Naive thymus-derived CD4-positive, alpha-beta T cell (primary cell): Measurements from ENCODE around the gene ASAP3. TPM values are rescaled to one million over a fixed set of nuclear protein-coding genes. Genes with fewer than 3 reads are reported as not detected.

Experiments
- ATAC-seq: fragments of 150-1000 bp; cut with Tn5 transposase; 2 replicates; pipeline ENCODE4 v1.10.0; 2021; ENCODE audit warnings: mild to moderate bottlenecking, moderate library complexity
- CTCF ChIA-PET: fragments of 350-600 bp; sonication (Branson Sonifier 250); formaldehyde crosslinking; loops from one replicate; lab custom pipeline; 2021; ENCODE audit warnings: antibody characterized with exemption; lab: Charles Lee
- POLR2A ChIA-PET: fragments of 350-600 bp; sonication (Branson Sonifier 250); formaldehyde crosslinking; loops from one replicate; lab custom pipeline; 2021; ENCODE audit warnings: antibody characterized with exemption, inconsistent platforms; lab: Charles Lee
- DNase-seq, 9 donors: peaks; one replicate each; pipeline versions ENCODE4 v3.0.0 to v3.0.0-alpha.2; 2020 to 2022; ENCODE audit warnings: mixed read lengths in 1 of 9
- H3K27ac ChIP-seq: one replicate; pipeline ENCODE4 v1.7.0; 2013; ENCODE audit warnings: mild to moderate bottlenecking, low read depth, low read length, moderate library complexity
- H3K27me3 ChIP-seq, 2 donors: one replicate each; pipeline ENCODE4 v1.7.0; 2013; ENCODE audit warnings: low read length in 2 of 2, mild to moderate bottlenecking in 2 of 2, moderate library complexity in 2 of 2; ENCODE audit not compliant: control insufficient read depth in 2 of 2, insufficient read depth in 2 of 2
- H3K36me3 ChIP-seq, 3 experiments: 1 replicate in 2 of 3; 2 replicates in 1 of 3; pipeline ENCODE4 v1.7.0; 2013; ENCODE audit warnings: low read length in 3 of 3, mild to moderate bottlenecking in 3 of 3, moderate library complexity in 1 of 3; ENCODE audit not compliant: insufficient read depth in 3 of 3, control insufficient read depth in 2 of 3
- H3K4me1 ChIP-seq, 2 donors: one replicate each; pipeline ENCODE4 v1.7.0; 2013; ENCODE audit warnings: low read length in 2 of 2, mild to moderate bottlenecking in 2 of 2, moderate library complexity in 1 of 2; ENCODE audit not compliant: control insufficient read depth in 2 of 2, insufficient read depth in 2 of 2
- H3K4me3 ChIP-seq: 2 replicates; pipeline ENCODE4 v1.7.0; 2013; ENCODE audit warnings: mild to moderate bottlenecking, low read length
- H3K9me3 ChIP-seq, 3 experiments: 1 replicate in 2 of 3; 2 replicates in 1 of 3; pipeline ENCODE4 v1.7.0; 2013; ENCODE audit warnings: low read length in 3 of 3; ENCODE audit not compliant: control insufficient read depth in 2 of 3
- H3K27ac Mint-ChIP-seq, 9 donors: one replicate each; pipeline ENCODE4 v1.8.0; 2020 to 2022; ENCODE audit warnings: mixed read lengths in 9 of 9, mild to moderate bottlenecking in 8 of 9, moderate library complexity in 5 of 9, inconsistent platforms in 2 of 9
- H3K27me3 Mint-ChIP-seq, 5 donors: one replicate each; pipeline ENCODE4 v1.8.0; 2021 to 2022; ENCODE audit warnings: mixed read lengths in 5 of 5, mild to moderate bottlenecking in 1 of 5
- H3K36me3 Mint-ChIP-seq, 5 donors: one replicate each; pipeline ENCODE4 v1.8.0; 2020 to 2022; ENCODE audit warnings: mixed read lengths in 5 of 5, mild to moderate bottlenecking in 3 of 5, inconsistent platforms in 1 of 5
- H3K4me1 Mint-ChIP-seq, 7 donors: one replicate each; pipeline ENCODE4 v1.8.0; 2020 to 2022; ENCODE audit warnings: mixed read lengths in 7 of 7, mild to moderate bottlenecking in 3 of 7, inconsistent platforms in 1 of 7
- H3K4me3 Mint-ChIP-seq, 10 donors: one replicate each; pipeline ENCODE4 v1.8.0; 2020 to 2022; ENCODE audit warnings: mild to moderate bottlenecking in 10 of 10, mixed read lengths in 10 of 10, moderate library complexity in 6 of 10, inconsistent platforms in 2 of 10
- H3K9me3 Mint-ChIP-seq, 11 donors: one replicate each; pipeline ENCODE4 v1.8.0; 2020 to 2022; ENCODE audit warnings: mixed read lengths in 11 of 11, mild to moderate bottlenecking in 4 of 11, inconsistent platforms in 1 of 11, moderate library complexity in 1 of 11
- intact Hi-C, 2 donors: fragments of 100-400 bp; cut with micrococcal nuclease; formaldehyde crosslinking; loops; one replicate each; pipeline ENCODE4 v1.15.1; 2023
- polyA plus RNA-seq, 2 donors: library from polyadenylated mRNA; unstranded; fragments of 300-500 nt; fragmentation: Illumina TruSeq; gene quantifications; one replicate each; pipeline ENCODE4 v1.2.3, GENCODE V29; 2021
- total RNA-seq, 6 experiments: library from RNA in 5 of 6; stranded (reverse) in 5 of 6; gene quantifications; 1 replicate in 5 of 6; 2 replicates in 1 of 6; pipeline ENCODE4 v1.2.3 and lab custom pipeline; 2021 to 2026

Gene ASAP3
- total and polyA plus RNA-seq, 7 experiments from 2014 or later: 0.12 to 8.8 (median 1.5) TPM

- Histone ChIP-seq H3K4me3 (no peak overlapping the region), H3K9me3 (no peaks in the 10 kb centered on the region), H3K27ac (no peak overlapping the region), H3K27me3 (no peaks in the 10 kb centered on the region), H3K4me1 (no peaks in the 10 kb centered on the region), H3K36me3 (peaks cover 0 to 45% (median 0%) of the 10 kb centered on the region in 3 experiments)
- ChIA-PET CTCF (no interaction called here), POLR2A (no interaction called here)
- peak overlapping the region in 2 of 9 donors; percentile 2 to 32 for H3K27ac Mint-ChIP-seq
- H3K4me3 Mint-ChIP-seq: no peak overlapping the region
- ATAC-seq (no peak), DNase-seq (no peak)
- peaks cover 0 to 5% (median 0%) of the 10 kb centered on the region in 7 donors for H3K4me1 Mint-ChIP-seq
- H3K27me3 Mint-ChIP-seq: no peaks in the 10 kb centered on the region
- H3K9me3 Mint-ChIP-seq: no peaks in the 10 kb centered on the region
- intact Hi-C loops: no loop called here
- peaks cover 5 to 45% (median 12%) of the 10 kb centered on the region in 5 donors for H3K36me3 Mint-ChIP-seq
These were observed 88.1 kb downstream of the ASAP3 start for GRCh38 chr1:23395849-23396248.

DNA sequence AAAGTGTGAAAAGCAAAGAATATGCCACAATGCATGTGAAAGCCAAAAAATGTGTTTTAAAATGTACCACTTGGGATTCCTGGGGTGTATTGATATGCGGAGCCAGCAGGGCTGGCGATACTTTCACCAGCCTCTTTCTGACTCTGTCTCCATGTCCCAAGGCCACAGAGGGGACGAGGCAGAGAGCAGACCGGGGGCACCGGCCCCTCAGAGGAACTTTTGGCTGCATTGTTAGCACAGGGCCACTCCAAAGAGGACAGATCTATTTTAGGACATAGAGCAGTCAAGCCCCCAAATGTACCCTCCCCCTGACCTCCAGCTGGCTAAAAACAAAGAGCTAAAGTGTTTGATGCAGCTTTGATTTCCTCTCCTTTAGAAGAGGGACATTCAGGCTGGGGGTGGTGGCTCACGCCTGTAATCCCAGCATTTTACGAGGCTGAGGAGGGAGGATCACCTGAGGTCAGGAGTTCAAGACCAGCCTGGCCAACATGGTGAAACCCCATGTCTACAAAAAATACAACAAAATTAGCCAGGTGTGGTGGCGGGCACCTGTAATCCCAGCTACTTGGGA lies 88.7 kb downstream of the ASAP3 start:
- H3K9me3 ChIP-seq: no peaks in the 10 kb centered on the region
- no peaks in the 10 kb centered on the region for H3K4me1 ChIP-seq
- Mint-ChIP-seq H3K27me3 (no peaks in the 10 kb centered on the region), H3K4me1 (peaks cover 0 to 5% (median 0%) of the 10 kb centered on the region in 7 donors), H3K4me3 (no peak overlapping the region), H3K36me3 (peaks cover 5 to 45% (median 12%) of the 10 kb centered on the region in 5 donors), H3K9me3 (no peaks in the 10 kb centered on the region), H3K27ac (no peak overlapping the region)
- intact Hi-C loops: no loop called here
- H3K36me3 ChIP-seq: peaks cover 0 to 40% (median 0%) of the 10 kb centered on the region in 3 experiments
- ChIA-PET POLR2A (no interaction called here), CTCF (interaction anchor here (2.2 kb wide), 1 partner anchor 7 kb away, joined by 6 read pairs; no protein-coding TSS in a partner anchor)
- H3K27me3 ChIP-seq: no peaks in the 10 kb centered on the region
- DNase-seq: no peak
- no peak for ATAC-seq
- no peak overlapping the region for H3K27ac ChIP-seq
- no peak overlapping the region for H3K4me3 ChIP-seq

- intact Hi-C loops: no loop called here
- POLR2A ChIA-PET: no interaction called here
These were observed 89.3 kb downstream of the ASAP3 start for GRCh38 chr1:23394684-23395083.

GRCh38 chr1:23394181-23394580 lies 89.8 kb downstream of the ASAP3 start:
- DNase-seq (no peak), ATAC-seq (no peak)
- H3K4me1 ChIP-seq: no peaks in the 10 kb centered on the region
- ChIA-PET CTCF (interaction anchor here (0.8 to 2.2 kb wide), 2 partner anchors 8 to 16 kb away, joined by 4 to 6 read pairs; no protein-coding TSS in a partner anchor), POLR2A (no interaction called here)
- H3K27me3 Mint-ChIP-seq: no peaks in the 10 kb centered on the region
- intact Hi-C loops: no loop called here
- H3K9me3 Mint-ChIP-seq: no peaks in the 10 kb centered on the region
- peaks cover 0 to 40% (median 0%) of the 10 kb centered on the region in 3 experiments for H3K36me3 ChIP-seq
- peaks cover 0 to 5% (median 0%) of the 10 kb centered on the region in 7 donors for H3K4me1 Mint-ChIP-seq
- H3K9me3 ChIP-seq: no peaks in the 10 kb centered on the region
- no peak overlapping the region for H3K27ac ChIP-seq
- H3K4me3 ChIP-seq: no peak overlapping the region
- H3K27ac Mint-ChIP-seq: no peak overlapping the region
- H3K4me3 Mint-ChIP-seq: no peak overlapping the region
- H3K27me3 ChIP-seq: no peaks in the 10 kb centered on the region
- H3K36me3 Mint-ChIP-seq: peaks cover 2 to 39% (median 12%) of the 10 kb centered on the region in 5 donors

More at GRCh38 chr1:23394684-23395083, 89.3 kb downstream of the ASAP3 start:
- H3K4me1 ChIP-seq: no peaks in the 10 kb centered on the region
- H3K27ac Mint-ChIP-seq: no peak overlapping the region
- peaks cover 0 to 5% (median 0%) of the 10 kb centered on the region in 7 donors for H3K4me1 Mint-ChIP-seq
- DNase-seq: no peak
- H3K9me3 Mint-ChIP-seq: no peaks in the 10 kb centered on the region
- no peak overlapping the region for H3K27ac ChIP-seq
- H3K9me3 ChIP-seq: no peaks in the 10 kb centered on the region
- H3K36me3 Mint-ChIP-seq: peaks cover 3 to 40% (median 12%) of the 10 kb centered on the region in 5 donors
- no peaks in the 10 kb centered on the region for H3K27me3 Mint-ChIP-seq
- no peaks in the 10 kb centered on the region for H3K27me3 ChIP-seq
- no peak overlapping the region for H3K4me3 ChIP-seq
- ATAC-seq: no peak
- H3K4me3 Mint-ChIP-seq: no peak overlapping the region
- H3K36me3 ChIP-seq: peaks cover 0 to 40% (median 0%) of the 10 kb centered on the region in 3 experiments
- CTCF ChIA-PET: interaction anchor here (0.8 to 2.2 kb wide), 2 partner anchors 8 to 16 kb away, joined by 4 to 6 read pairs; no protein-coding TSS in a partner anchor

GRCh38 chr1:23393706-23394105 lies 90.3 kb downstream of the ASAP3 start:
- DNase-seq (no peak), ATAC-seq (no peak)
- ChIA-PET POLR2A (no interaction called here), CTCF (interaction anchor here (0.8 to 2.2 kb wide), 2 partner anchors 9 to 17 kb away, joined by 4 to 6 read pairs; no protein-coding TSS in a partner anchor)
- Mint-ChIP-seq H3K4me3 (no peak overlapping the region), H3K4me1 (peaks cover 0 to 5% (median 0%) of the 10 kb centered on the region in 7 donors), H3K27ac (no peak overlapping the region), H3K27me3 (no peaks in the 10 kb centered on the region), H3K36me3 (peaks cover 2 to 39% (median 12%) of the 10 kb centered on the region in 5 donors), H3K9me3 (no peaks in the 10 kb centered on the region)
- Histone ChIP-seq H3K27ac (no peak overlapping the region), H3K9me3 (no peaks in the 10 kb centered on the region), H3K36me3 (peaks cover 0 to 40% (median 0%) of the 10 kb centered on the region in 3 experiments), H3K4me3 (no peak overlapping the region), H3K4me1 (no peaks in the 10 kb centered on the region), H3K27me3 (no peaks in the 10 kb centered on the region)
- intact Hi-C loops: no loop called here

- Histone ChIP-seq H3K27ac (no peak overlapping the region), H3K4me3 (no peak overlapping the region), H3K36me3 (peaks cover 0 to 38% (median 0%) of the 10 kb centered on the region in 3 experiments), H3K4me1 (no peaks in the 10 kb centered on the region), H3K9me3 (no peaks in the 10 kb centered on the region), H3K27me3 (no peaks in the 10 kb centered on the region)
- ChIA-PET CTCF (no interaction called here), POLR2A (no interaction called here)
- no peak for DNase-seq
- no peak for ATAC-seq
- Mint-ChIP-seq H3K27me3 (no peaks in the 10 kb centered on the region), H3K27ac (no peak overlapping the region), H3K4me1 (peaks cover 0 to 5% (median 0%) of the 10 kb centered on the region in 7 donors), H3K4me3 (no peak overlapping the region), H3K9me3 (no peaks in the 10 kb centered on the region), H3K36me3 (peaks cover under 1 to 32% (median 7%) of the 10 kb centered on the region in 5 donors)
- intact Hi-C loops: no loop called here
These were observed 91.7 kb downstream of the ASAP3 start for GRCh38 chr1:23392125-23392855.
